HG03342 (cell line): ENCODE results near the gene TMEM190.

ENCODE experiments used
- ATAC-seq: cut with Tn5 transposase; IDR thresholded peaks from one replicate; pipeline ENCODE4 v1.9.1; 2021; ENCODE audit warnings: mild to moderate bottlenecking, moderate library complexity; ENCODE audit not compliant: unreplicated experiment

TMEM190 gene

DNA sequence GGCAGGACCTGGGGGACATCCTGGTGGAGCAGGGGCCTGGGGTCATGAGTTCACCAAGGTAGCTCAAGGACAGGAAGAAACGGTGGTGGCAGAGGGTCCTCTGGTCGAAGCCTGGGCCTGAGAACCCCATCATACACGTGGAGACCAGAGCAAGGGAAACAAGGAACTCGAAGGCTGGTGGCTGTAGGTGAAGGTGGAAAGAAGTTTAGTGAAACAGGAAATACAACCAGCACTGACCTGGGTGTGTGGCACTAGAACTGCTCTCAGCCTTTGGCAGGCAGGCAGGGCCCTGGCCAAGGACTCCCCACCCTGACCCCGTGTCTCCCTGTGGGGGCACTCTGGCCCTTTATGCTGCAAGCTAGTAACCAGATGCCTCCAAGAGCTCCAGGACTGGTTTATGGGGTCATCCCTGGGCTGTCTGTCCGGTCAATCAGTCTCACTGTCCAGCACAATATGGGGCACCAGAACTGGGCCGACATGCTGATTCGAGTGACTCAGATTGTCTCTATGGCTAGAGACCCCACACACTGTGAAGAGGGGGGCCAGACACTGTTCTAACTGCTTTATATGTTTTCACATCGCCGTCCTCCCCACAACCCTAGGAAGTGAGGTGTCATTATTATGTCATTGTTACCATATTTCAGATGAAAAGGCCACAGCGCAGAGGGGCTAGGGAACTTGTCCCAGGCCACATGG, 25.9 kb upstream of the TMEM190 start:
- no peak for ATAC-seq

DNA sequence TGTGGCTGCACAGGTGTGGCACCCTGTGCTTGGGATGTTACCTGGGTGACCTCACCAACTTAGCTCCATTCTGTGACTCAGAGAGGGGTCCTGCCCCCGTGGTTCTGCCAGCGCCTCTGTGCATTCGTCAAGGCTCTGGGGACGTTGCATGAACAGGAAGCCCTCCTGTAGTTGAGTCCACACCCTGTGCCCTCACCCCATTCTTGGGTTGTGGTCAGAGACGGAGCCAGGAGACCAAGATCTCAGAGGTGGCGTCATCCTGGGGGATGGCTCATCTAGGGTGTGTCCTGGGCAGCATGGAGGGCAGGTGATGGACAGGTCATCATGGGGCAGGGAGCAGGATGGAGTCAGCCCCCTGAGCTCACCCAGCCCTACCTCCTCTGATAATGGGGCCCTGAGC, 24.6 kb upstream of the TMEM190 start:
- no peak for ATAC-seq

DNA sequence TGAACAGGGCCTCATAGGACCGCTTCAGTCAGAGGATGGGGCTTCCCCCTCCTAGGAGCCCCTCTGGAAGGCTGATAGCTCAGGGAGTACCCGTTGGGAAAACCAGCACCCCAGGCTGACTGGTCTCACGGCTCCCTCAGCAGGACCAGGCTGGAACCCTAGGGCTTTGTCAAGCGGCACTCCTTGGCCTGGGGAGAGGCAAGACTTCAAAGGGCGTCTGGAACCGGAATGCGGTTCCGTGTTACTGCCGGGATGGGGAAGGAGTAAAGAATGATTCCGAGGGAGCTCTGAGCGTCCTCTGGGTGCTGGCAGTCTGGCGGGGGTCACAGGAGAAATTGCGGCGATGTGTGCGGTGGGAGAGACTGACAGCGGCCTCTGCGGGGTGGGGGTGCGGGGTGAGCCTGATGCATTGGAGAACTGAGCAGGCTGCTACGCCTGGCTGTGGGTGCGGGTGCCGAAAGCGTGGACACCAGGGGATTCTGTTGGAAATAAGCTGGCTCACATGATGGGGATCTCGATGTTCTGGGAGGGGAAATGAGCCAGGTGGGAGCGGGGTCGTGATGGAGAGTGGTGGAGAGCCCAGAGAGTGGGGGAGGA, 24.0 kb upstream of the TMEM190 start:
- no peak for ATAC-seq

DNA sequence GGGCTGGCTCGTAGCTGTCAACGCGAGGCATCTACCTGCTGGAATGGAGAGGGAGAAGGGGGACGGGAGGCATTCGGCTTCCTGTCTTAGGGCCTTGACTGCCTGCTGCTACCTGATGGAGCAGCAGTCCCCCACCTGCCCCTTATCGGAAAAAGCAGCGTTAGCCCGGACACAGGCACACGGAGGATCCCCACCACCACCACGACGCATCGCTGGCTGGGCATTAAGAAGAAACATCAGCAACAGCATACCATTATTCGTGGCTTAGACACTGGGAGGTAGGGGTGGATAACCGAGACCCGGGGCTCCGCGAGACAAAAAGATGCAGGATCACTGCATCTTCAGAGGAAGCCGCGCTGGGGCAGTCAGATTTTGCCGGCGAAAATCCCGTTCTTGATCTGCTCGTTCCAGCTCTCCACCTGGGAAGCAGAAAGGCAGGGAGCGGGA, 23.2 kb upstream of the TMEM190 start:
- no peak for ATAC-seq

DNA sequence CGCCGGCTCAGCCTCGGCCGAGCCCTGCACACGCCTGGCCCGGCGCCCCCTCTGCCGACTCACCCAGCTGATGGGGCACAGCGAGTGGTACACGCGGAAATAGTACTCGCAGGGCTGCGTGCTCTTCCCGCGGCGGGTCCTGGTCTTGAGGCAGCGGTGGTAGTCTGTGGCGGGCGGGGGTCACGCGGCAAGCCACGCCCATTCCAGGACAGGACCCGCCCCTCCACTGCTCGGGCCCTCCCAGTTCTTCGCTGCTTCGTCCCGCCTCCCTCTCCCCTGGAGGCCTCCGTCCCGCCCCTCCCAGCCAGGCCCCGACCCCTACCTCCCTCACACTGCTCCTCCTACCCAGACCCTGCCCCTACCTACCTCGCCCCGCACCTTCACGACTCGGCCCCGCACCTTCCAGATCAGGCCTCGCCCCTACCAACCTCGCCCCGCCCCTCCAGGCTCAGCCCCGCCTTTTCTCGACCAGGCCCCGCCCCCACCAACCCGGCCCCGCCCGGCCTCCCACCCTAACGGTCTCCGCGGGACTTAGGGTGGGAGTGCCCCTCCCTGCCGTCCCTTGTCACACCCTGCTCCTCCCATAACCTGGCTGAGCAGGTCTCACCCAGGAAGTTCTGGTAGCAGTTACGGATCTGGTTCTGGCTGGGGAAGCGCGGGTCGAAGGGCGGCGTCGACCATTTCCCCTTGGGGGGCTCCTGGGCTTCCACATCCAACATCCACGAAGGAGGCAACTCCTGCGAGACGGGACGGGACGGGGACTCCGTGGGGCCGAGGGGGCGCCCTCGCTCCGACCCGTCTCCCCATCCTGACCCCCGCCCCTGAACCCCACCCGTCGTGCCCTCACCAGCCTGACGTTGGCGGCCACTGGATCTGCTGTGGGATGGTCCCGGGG, 22.6 kb upstream of the TMEM190 start:
- no peak for ATAC-seq

DNA sequence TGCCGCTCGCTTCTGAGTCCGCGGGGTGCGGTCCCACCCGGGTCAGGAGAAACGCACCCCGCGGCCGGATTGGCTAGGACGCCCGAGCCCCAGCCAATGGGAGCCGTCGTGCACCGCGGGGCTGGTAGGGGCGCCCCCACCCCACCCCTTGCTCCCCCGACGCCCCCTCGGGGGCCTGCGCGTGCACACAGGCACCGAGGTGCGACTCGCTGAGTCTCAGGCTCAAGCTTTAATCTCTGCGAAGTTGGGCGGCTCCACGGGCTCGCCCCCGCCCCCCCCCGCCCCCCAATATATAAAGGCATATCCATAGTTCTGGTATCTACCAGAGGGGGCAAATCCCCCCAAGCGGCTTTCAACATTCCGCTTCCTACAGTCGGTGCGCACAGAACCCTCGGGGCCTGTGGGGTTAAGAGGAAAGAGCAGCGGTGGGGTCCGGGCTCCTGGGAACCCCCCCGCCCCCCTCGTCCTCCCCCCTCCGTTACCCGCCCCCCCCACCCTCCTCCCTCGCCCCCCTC, 21.9 kb upstream of the TMEM190 start, which contains the start of gene COX6B2:
COX6B2 (minus strand) TSS at position 22 of the 515 bp plus-strand sequence. CDS start 198 bp downstream, outside the sequence.
- ATAC-seq = no peak

DNA sequence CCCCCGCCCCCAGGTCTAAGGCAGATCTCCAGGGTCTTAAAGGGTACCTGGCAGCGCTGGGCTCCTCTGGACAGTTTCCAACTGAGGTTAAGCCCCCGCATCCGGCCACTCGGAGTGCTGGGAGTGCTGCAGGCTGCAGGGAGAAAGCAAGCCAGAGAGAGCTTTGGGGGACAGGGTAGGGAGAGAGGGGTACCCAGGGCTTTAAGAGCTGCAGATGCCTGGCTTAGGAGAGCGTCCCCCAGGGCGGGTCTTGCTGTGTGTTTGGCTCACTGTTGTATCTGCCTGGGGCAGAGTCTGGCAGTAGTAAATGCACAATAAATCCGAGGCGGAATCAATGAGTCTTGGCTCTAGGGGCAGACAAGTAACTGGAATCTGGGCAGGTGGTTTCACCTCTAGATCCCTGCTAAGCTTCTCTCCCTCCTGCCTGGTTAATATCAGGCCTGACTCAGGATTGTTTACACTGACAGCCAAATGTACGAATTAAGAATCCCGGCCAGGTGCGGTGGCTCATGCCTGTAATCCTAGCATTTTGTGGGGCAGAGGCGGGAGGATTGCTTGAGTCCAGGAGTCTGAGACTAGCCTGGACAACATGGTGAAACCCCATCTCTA, 21.3 kb upstream of the TMEM190 start:
- no peak for ATAC-seq

DNA sequence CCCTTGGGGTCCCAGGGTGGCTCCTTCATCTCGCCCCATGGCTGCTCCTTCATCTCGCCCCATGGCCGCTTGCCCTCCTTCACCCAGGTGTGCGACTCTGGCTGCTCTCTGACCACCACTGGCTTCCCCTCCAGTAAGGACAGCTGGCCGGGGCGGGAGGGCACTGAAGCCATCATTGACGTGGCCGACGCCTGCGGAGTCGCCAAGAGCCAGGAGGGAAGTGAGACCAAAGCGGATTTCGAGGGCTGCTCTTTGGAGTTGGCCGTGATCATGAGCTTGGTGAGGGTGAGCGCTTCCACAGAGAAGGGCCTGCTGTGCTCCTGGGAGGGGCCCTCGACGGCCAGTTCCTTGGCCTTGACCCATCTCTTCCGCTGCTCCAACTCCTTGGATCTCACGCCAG, 18.1 kb upstream of the TMEM190 start:
- no peak for ATAC-seq

DNA sequence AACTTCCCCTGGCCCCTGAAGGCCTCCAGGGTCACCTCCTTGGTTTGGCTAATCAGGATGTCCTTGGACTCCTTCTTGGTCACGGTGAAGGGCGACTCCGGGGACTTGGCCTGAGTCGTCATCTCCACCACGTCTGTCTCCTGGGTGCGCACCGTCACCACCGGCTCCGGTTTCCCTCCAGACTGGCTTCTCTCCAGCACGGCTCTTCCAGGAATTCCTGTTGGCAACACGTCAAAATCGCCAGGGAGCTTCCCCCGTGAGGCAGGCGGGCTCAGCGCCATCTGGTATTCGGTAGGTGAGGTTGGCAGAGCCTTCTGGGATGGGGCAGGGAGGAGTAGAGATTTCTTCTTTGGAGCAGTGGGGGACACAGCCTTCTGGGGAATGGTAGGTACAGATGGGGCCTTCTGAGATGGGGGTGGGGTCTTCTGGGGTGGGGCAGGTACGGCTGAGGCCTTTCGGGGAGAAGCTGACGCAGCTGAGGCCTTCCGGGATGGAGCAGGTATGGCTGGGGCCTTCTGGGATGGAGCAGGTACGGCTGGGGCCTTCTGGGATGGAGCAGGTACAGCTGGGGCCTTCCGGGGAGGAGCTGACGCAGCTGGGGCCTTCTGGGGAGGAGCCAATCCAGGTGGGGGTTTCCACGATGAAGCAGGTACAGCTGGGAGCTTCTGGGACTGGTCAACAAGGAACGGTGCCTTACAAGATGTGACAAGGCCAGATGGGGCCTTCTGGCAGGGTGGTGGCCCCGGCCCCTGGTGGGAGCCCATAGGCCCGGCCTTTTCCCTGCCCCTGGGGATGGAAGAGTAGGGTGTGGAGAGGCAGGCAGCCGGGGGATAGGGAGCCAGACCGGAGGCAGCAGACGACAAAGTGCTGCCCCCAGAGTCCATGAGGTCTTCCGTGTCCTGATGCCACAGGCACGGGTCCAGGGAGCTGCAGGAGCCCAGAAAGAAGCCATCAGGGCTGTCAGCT, 17.4 kb upstream of the TMEM190 start:
- ATAC-seq = no peak

DNA sequence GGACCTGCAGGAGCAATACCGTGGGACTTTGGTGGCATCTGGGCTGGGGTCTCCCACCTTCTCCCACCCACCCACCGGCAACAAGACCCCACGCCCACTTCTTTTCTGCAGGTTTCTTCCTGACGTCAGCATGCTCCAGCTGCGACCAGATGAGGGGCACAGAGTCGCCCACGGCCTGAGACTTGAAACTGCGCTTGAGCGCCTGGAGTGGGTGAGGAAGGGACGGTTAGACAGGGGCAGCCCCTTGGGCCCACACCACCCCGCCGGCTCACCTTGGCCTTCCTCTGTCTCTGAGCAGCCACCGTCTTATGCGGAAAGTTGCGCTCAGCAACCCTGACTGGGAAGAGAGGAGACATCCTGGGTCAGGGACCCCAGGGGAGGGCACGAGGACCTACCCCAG, 15.7 kb upstream of the TMEM190 start:
- ATAC-seq = no peak

DNA sequence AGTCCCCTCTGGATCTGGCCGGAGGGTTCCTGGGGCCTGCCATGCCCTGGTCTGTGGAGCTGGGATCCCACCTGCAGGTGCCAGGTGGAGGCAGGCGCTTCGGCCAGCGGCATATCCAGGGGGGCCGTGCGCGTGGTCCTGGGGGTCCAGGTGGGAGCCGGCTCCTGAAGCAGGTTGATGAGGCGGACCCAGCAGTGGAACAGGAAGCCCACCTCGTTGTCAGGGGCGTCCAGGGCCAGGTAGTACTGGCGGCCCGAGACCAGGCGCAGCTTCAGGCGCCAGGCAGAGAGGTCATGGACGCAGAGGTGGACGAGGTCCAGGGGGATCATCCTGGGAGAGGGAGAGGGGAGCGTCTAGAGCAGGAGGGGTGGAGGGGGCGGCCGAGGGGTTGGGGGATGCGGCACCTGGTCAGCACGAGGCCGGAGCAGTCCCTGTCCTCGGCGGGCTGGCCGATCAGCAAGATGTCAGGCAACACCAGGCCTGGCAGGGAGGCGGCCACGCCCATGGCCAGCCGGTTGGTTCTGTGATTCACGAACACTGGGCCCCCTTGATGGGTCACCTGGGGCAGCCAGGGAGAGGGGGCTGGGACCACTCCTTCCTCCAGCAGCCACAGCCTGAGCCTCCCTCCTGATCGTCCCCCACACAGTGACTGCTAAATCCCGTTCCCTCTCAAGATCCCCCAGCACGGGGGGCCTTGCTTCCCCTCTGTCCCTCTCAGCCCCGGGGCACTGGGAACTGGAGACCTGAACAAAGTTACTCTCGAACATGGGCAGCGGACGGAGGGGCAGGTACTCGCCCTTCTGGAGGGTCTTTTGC, 14.2 kb upstream of the TMEM190 start:
- ATAC-seq = no peak

DNA sequence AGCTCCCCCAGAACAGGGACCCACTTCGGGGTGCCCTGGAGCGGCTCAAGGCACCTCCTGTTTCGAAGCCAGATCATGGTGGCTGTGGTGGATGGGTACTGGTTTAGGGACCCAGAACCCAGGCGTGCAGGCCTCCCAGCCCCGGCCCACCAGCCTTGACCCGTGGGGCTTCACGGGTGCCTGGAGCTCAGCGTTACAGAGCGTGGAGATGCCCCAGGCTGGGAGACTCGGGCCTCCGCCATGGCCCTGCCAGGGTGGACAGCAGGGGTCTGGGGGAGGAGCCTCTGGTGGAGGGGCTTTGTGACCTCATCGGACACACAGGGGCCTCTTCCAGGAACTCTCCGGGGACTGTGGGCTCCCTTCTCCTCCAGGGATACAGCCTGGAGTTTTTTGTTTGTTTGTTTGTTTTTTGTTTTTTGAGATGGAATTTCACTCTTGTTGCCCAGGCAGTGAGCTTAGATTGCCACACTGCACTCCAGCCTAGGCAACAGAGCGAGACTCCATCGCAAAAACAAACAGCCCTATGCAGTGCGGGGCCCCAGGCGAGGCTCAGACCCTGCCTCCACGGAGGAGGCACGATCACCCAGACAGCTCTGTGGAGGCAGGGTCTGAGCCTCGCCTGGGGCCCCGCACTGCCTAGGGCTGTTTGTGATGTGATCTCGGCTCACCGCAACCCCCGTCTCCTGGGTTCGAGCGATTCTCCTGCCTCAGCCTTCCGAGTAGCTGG, 13.5 kb upstream of the TMEM190 start, which contains the start of gene GARIN5B:
GARIN5B (minus strand) TSS at position 271 of the 727 bp plus-strand sequence; CDS start at position 77, 194 bp downstream.
- no peak for ATAC-seq

DNA sequence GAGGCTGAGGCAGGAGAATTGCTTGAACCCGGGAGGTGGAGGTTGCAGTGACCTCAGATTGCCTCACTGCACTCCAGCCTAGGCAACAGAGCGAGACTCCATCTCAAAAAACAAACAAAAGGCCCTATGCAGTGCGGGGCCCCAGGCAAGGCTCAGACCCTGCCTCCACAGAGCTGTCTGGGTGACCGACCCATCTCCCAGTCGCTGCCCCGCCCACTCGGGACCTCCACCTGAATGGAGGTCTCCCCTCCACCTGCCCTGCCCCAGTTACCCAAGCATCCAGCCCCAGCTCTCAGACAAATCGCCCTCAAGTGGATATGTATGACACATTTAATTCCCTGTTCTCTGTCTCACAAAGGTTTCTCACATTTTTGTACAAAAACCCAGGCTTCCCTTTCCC, 11.4 kb upstream of the TMEM190 start:
- ATAC-seq = no peak

DNA sequence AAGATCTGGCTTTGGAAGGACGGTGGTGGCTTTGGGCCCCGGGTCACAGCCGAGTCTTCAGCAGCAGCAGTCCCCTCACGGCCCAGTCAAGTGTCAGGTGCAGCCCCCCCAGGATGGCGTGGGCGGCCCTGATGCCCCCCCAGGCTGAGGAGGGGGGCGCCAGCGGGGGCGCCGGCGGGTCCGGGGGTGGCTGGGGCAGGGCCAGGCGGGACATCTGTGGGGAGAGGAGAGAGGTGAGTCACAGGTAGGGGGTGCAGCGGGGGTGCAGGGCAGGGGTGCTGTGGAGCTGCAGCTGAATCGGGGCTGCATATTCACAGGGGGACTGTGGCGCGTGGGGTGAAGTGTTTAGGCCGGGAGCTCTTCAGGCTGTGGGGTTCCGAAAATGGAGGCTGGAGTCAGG, 10.7 kb upstream of the TMEM190 start:
- no peak for ATAC-seq

DNA sequence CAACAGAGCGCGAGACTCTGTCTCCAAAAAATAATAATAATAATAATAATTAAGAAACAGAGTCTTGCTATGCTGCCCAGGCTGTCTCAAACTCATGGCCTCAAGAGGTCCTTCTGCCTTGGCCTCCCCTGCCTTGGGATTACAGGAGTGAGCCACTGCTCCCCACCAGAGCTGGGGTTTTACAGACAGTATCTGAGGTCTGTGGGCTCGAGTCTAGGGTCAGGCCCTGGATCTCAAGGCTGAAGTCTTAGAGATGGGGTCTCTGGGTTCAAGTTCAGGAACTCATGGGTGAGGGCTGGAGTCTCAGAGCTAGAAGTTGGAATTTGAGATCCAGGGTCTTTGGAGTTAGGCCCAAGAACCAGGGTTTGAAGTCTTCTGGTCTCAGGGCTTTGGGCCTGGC, 9.8 kb upstream of the TMEM190 start:
- no peak for ATAC-seq

DNA sequence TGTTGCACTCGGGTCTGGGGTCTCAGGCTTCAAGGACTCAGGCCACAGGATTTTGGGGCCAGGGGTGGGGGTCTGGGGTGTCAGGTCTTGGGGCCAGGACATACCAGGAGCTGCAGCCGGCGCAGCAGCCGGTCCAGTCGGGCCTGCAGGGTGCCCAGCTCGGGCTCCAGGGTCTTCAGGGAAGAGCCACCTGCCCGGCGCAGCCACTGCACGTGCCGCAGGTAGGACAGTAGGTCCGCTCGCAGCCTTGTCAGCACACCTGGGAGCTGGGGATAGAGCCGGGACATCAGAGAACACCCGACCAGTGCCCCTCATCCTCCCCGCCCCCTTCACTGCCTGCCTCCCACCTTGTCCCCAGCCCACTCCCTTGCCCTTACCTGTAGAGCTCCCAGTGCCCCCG, 8.5 kb upstream of the TMEM190 start:
- no peak for ATAC-seq

DNA sequence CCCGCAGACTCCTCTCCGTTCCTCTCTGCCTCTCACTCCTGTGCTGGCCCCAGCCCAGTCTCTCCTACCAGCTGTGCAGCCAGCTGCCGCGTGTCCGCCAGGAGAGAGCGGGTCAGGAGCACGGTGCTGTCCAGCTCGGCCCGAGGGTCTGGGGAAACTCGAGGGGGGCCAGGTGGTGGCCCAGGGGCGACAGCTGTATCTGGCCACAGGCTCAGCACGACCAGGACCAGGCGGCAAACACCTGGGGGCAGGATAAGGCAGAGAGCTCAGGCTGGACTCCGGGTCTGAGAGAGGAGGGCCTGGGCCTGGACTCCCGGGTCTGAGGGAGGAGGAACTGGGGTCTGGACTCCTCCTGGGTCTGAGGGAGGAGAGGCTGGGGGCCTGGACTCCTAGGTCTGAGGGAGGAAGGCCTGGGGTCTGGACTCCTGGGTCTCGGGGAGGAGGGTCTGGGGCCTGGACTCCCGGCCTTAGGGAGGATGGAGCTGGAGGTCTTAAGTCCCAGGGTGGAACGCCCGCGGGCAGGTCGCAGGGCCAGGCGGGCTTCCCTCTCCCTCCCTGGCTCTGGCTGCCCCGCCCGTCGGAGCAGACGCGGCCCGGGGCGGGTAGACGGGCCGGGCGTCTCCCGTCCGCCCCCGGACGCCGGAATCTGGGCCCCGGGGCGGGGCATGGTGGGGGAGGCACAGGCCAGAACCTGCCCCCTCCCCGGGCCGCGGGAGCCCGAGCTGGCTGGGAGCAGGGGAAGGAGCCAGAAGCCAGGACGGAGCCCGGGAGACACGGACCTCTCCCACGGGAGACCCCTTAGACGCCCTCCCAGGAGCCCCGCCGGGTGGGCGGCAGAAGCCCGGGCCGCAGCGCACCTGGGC, 7.7 kb upstream of the TMEM190 start:
- ATAC-seq = no peak
